GM06990 (cell line): ENCODE results near the gene SLC35G2.
"Not testable (repeated sequence)": the region's sequence is repeated elsewhere in the genome, so short reads cannot be mapped to it uniquely, and the experiment has no call there.

Source experiments
- DNase-seq: peaks from one replicate; pipeline ENCODE4 v3.0.0-alpha.2; 2011; ENCODE audit not compliant: insufficient read length; ENCODE audit errors: extremely low read depth
- H3K27me3 ChIP-seq: replicated peaks from 2 replicates; pipeline ENCODE4 v1.6.0; 2011; ENCODE audit warnings: low read length; ENCODE audit not compliant: control insufficient read depth, insufficient read depth
- H3K36me3 ChIP-seq: 2 replicates; pipeline ENCODE4 v1.5.1; 2011; ENCODE audit warnings: low read length; ENCODE audit not compliant: control insufficient read depth, insufficient read depth
- H3K4me3 ChIP-seq: replicated peaks from 2 replicates; pipeline ENCODE4 v1.5.1; 2011; ENCODE audit warnings: low read depth, mild to moderate bottlenecking, control low read depth, low read length
- TF ChIP-seq, protein P1 (sequence below): IDR thresholded peaks from 2 replicates; pipeline ENCODE4 v1.5.1; 2011; ENCODE audit warnings: low read length, control low read depth, mild to moderate bottlenecking, inconsistent platforms; ENCODE audit not compliant: insufficient read depth, poor library complexity, severe bottlenecking

Gene SLC35G2

GRCh38 chr3:136883967-136884720, 65.2 kb downstream of the SLC35G2 start:
- DNase-seq: no peak
- Histone ChIP-seq H3K4me3 (no peak overlapping the region), H3K27me3 (no peaks in the 10 kb centered on the region), H3K36me3 (no peaks in the 10 kb centered on the region)
- TF ChIP-seq, protein P1, sequence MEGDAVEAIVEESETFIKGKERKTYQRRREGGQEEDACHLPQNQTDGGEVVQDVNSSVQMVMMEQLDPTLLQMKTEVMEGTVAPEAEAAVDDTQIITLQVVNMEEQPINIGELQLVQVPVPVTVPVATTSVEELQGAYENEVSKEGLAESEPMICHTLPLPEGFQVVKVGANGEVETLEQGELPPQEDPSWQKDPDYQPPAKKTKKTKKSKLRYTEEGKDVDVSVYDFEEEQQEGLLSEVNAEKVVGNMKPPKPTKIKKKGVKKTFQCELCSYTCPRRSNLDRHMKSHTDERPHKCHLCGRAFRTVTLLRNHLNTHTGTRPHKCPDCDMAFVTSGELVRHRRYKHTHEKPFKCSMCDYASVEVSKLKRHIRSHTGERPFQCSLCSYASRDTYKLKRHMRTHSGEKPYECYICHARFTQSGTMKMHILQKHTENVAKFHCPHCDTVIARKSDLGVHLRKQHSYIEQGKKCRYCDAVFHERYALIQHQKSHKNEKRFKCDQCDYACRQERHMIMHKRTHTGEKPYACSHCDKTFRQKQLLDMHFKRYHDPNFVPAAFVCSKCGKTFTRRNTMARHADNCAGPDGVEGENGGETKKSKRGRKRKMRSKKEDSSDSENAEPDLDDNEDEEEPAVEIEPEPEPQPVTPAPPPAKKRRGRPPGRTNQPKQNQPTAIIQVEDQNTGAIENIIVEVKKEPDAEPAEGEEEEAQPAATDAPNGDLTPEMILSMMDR: no peak

- no peaks in the 10 kb centered on the region for H3K27me3 ChIP-seq
- DNase-seq: no peak
- no peak overlapping the region for H3K4me3 ChIP-seq
- no peaks in the 10 kb centered on the region for H3K36me3 ChIP-seq
- TF ChIP-seq, protein P1: no peak
These were observed 66.7 kb downstream of the SLC35G2 start for GRCh38 chr3:136885357-136886213.

GRCh38 chr3:136889947-136890346, 71.0 kb downstream of the SLC35G2 start:
- H3K36me3 ChIP-seq: no peaks in the 10 kb centered on the region
- H3K4me3 ChIP-seq: no peak overlapping the region
- H3K27me3 ChIP-seq: no peaks in the 10 kb centered on the region
- TF ChIP-seq, protein P1: no peak
- no peak for DNase-seq

DNA sequence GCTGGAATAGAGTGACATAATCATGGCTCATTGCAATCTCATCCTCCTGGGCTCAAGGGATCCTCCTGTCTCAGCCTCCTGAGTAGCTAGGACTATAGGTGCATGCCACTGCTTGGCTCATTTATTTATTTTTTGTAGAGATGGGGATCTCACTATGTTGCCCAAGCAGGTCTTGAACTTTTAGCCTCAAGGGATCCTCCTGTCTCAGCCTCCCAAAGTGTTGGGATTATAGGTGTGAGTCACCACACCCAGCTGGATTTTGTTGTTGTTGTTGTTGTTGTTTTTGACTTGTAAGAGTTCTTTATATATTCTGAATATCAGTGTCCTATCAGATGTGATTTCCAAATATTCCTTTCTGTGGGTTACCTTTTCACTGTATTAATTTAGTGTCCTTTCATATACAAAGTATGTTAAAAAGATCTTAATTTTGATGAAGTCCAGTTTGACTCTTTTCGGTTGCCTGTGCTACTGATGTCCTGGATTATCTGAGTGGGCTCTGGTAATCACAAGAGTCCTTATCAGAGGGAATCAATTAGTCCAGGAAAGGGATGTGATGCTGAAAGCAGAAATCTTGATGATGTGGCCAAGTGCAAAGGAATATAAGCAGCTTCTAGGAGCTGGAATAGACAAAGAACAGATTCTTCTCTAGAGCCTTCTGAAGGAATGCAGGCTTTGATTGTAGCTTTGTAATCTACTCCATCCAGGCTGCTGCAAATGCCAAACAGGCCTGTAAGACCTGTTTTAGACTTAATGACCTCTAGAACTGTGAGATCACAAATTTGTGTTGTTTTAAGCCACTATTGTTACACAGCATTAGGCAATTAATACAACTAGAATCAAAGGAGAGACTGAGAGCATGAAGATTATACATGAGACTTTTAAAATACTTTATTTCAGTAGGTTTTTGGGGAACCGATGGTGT, 73.3 kb downstream of the SLC35G2 start:
- no peak for DNase-seq
- TF ChIP-seq, protein P1: no peak
- Histone ChIP-seq H3K4me3 (no peak overlapping the region), H3K27me3 (no peaks in the 10 kb centered on the region), H3K36me3 (no peaks in the 10 kb centered on the region)

DNA sequence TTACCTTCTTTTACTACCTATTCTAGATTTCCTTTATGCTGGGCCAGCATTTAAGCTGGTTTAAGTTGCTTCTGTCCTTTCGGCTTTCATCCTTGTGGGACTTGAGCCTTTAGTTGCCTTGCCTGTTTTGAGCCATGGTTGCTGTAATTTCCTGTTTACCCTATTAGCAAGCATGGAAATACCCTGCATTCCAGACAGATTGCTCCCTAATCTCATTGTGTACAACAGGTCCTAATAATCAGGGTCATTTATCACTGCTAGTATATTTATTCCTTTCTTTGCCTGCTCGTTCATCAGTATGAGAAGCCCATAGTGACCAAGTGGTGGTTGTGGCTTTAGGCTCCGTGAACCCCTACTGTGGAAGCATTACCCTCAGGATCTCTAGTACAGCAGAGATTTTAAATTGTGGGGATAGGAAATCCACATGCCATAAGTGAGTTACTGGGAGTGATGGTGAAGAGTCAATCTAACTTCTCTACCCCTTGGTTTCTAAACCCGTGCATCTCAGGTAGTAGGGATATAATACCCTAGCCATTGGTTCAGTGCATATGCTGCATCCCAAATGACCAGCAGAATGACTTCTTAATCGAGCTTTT, 75.0 kb downstream of the SLC35G2 start:
- no peak for DNase-seq
- Histone ChIP-seq H3K27me3 (no peaks in the 10 kb centered on the region), H3K4me3 (no peak overlapping the region), H3K36me3 (no peaks in the 10 kb centered on the region)
- TF ChIP-seq, protein P1: no peak

DNA sequence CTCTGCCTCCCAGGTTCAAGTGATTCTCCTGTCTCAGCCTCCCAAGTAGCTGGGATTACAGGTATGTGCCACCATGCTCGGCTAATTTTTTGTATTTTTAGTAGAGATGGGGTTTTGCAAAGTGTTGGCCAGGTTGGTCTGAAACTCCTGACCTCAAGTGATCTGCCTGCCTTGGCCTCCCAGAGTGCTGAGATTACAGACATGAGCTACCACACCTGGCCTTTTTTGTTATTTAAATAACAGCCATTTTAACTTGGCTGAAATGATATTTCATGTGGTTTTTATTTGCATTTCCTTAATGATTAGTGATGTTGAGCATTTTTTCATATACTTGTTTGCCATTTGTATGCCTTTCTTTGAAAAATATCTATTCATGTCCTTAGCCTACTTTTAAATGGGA, 78.2 kb downstream of the SLC35G2 start:
- H3K4me3 ChIP-seq, H3K36me3 ChIP-seq, H3K27me3 ChIP-seq: not testable (repeated sequence)
- peak; percentile 44 for DNase-seq
